Mesenchymal stem cell (in vitro differentiated cells and primary cell): ENCODE data around the gene ARFRP1.

Experiments
- DNase-seq: peaks from one replicate; pipeline ENCODE4 v3.0.0-alpha.2; 2013
- H2AFZ ChIP-seq: one replicate; pipeline ENCODE4 v1.6.1; 2013; ENCODE audit warnings: low read depth, mild to moderate bottlenecking, control low read depth, inconsistent platforms, low read length, moderate library complexity
- H2AK5ac ChIP-seq: 2 replicates; pipeline ENCODE4 v1.6.1; 2013; ENCODE audit warnings: low read length, moderate library complexity, mild to moderate bottlenecking, inconsistent platforms; ENCODE audit not compliant: severe bottlenecking
- H2BK120ac ChIP-seq: one replicate; pipeline ENCODE4 v1.6.1; 2013; ENCODE audit warnings: low read depth, mild to moderate bottlenecking, inconsistent platforms, low read length, moderate library complexity
- H2BK12ac ChIP-seq, 2 experiments: one replicate each; pipeline ENCODE4 v1.6.1; 2013; ENCODE audit warnings: inconsistent platforms in 2 of 2, low read length in 2 of 2, mild to moderate bottlenecking in 2 of 2, moderate library complexity in 2 of 2, control low read depth in 1 of 2
- H2BK15ac ChIP-seq: one replicate; pipeline ENCODE4 v1.6.1; 2013; ENCODE audit warnings: mild to moderate bottlenecking, low read depth, inconsistent platforms; ENCODE audit not compliant: poor library complexity, severe bottlenecking
- H2BK5ac ChIP-seq: 2 replicates; pipeline ENCODE4 v1.6.1; 2013; ENCODE audit warnings: low read depth, mild to moderate bottlenecking, low read length, control low read depth, inconsistent platforms; ENCODE audit not compliant: poor library complexity, severe bottlenecking
- H3K14ac ChIP-seq, 2 experiments: one replicate each; pipeline ENCODE4 v1.6.1; 2013; ENCODE audit warnings: inconsistent platforms in 2 of 2, low read length in 2 of 2, control low read depth in 1 of 2, mild to moderate bottlenecking in 1 of 2, moderate library complexity in 1 of 2
- H3K18ac ChIP-seq, 2 experiments: one replicate each; pipeline ENCODE4 v1.6.1; 2013; ENCODE audit warnings: inconsistent platforms in 2 of 2, low read length in 2 of 2, control low read depth in 1 of 2, low read depth in 1 of 2, mild to moderate bottlenecking in 1 of 2
- H3K23ac ChIP-seq, 2 experiments: one replicate each; pipeline ENCODE4 v1.6.1; 2013; ENCODE audit warnings: inconsistent platforms in 2 of 2, low read length in 2 of 2, mild to moderate bottlenecking in 2 of 2, moderate library complexity in 2 of 2, control low read depth in 1 of 2
- H3K27ac ChIP-seq: 2 replicates; pipeline ENCODE4 v1.5.1; 2013; ENCODE audit warnings: mild to moderate bottlenecking, moderate library complexity, low read length, control low read depth, inconsistent platforms; ENCODE audit not compliant: poor library complexity, severe bottlenecking
- H3K27me3 ChIP-seq, 2 experiments: 2 replicates each; pipeline versions ENCODE4 v1.6.1 to v1.7.0; 2013; ENCODE audit warnings: low read length in 2 of 2, mild to moderate bottlenecking in 2 of 2, moderate library complexity in 2 of 2, control low read depth in 1 of 2, inconsistent platforms in 1 of 2; ENCODE audit not compliant: control insufficient read depth in 1 of 2, insufficient read depth in 1 of 2
- H3K36me3 ChIP-seq, 2 experiments: 2 replicates each; pipeline versions ENCODE4 v1.6.1 to v1.7.0; 2013; ENCODE audit warnings: low read length in 2 of 2, control low read depth in 1 of 2, inconsistent platforms in 1 of 2, low read depth in 1 of 2, mild to moderate bottlenecking in 1 of 2; ENCODE audit not compliant: insufficient read depth in 2 of 2, control insufficient read depth in 1 of 2
- H3K4ac ChIP-seq, 2 experiments: one replicate each; pipeline ENCODE4 v1.6.1; 2013; ENCODE audit warnings: inconsistent platforms in 2 of 2, low read length in 2 of 2, mild to moderate bottlenecking in 2 of 2, moderate library complexity in 2 of 2, control low read depth in 1 of 2, low read depth in 1 of 2
- H3K4me1 ChIP-seq: 2 replicates; pipeline ENCODE4 v1.6.1; 2013; ENCODE audit warnings: low read depth, low read length, control low read depth; ENCODE audit not compliant: control insufficient read depth, insufficient read depth
- H3K4me2 ChIP-seq: 2 replicates; pipeline ENCODE4 v1.6.1; 2013; ENCODE audit warnings: low read length, mild to moderate bottlenecking, inconsistent platforms; ENCODE audit not compliant: poor library complexity, severe bottlenecking
- H3K4me3 ChIP-seq, 2 experiments: 2 replicates each; pipeline versions ENCODE4 v1.5.1 to v1.7.0; 2013; ENCODE audit warnings: low read length in 2 of 2, mild to moderate bottlenecking in 2 of 2, control low read depth in 1 of 2, low read depth in 1 of 2; ENCODE audit not compliant: insufficient read depth in 1 of 2
- H3K79me1 ChIP-seq: replicated peaks from 2 replicates; pipeline ENCODE4 v1.6.1; 2013; ENCODE audit warnings: mild to moderate bottlenecking, control low read depth, low read length, inconsistent platforms; ENCODE audit not compliant: poor library complexity, severe bottlenecking
- H3K9ac ChIP-seq: 2 replicates; pipeline ENCODE4 v1.7.0; 2013; ENCODE audit warnings: mild to moderate bottlenecking, low read length, moderate library complexity
- H3K9me3 ChIP-seq: 2 replicates; pipeline ENCODE4 v1.7.0; 2013; ENCODE audit warnings: mild to moderate bottlenecking, low read length; ENCODE audit not compliant: control insufficient read depth
- H4K8ac ChIP-seq: one replicate; pipeline ENCODE4 v1.6.1; 2013; ENCODE audit warnings: inconsistent platforms, mild to moderate bottlenecking, low read length, moderate library complexity
- H4K91ac ChIP-seq: one replicate; pipeline ENCODE4 v1.6.1; 2013; ENCODE audit warnings: mild to moderate bottlenecking, low read length, inconsistent platforms
- WGBS: methylation state at CpG from one replicate; pipeline ENCODE4 v1.1.7; 2013; ENCODE audit warnings: mixed read lengths; 5-methylcytosine and 5-hydroxymethylcytosine counted together

The ARFRP1 gene

DNA sequence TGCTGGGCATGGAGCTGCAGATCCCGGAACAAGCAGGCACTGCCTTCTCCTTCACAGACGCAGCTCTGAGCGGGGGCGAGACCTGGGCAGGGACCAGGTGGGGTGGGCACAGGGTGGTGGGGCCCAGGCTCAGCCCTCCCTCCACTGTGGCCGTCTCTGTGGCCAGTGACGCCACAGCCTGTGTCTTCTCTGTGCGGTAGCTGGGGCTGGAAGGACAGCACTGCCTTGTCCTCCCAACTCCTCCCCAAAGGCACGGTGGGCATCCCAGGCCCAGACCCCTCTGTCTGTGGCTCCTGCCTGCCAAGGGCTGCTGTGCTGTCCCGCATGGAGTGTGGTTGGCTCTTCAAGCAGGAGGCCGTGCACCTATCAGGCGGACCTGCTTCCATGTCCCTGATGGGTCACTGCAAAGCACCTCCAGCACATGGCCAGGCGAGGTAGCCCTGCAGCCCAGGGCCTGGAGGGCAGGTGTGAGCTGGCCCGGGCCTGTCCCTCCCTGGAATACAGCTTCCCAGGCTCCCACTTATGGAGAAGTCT is 26.1 kb downstream of the ARFRP1 start:
- H4K91ac ChIP-seq, result peak overlapping the region; percentile 91
- peak overlapping the region; percentile 98 for H3K27ac ChIP-seq
- peak overlapping the region in 1 of 2 experiments; percentile 37 for H3K4me3 ChIP-seq
- H3K79me1 ChIP-seq, result peaks cover 4% of the 10 kb centered on the region
- DNase-seq, result no peak
- peak overlapping the region in 1 of 2 experiments; percentile 54 for H3K23ac ChIP-seq
- peak overlapping the region; percentile 50 for H2BK120ac ChIP-seq
- peaks cover 40% of the 10 kb centered on the region for H3K4me1 ChIP-seq
- no peak overlapping the region for H2AFZ ChIP-seq
- H3K9ac ChIP-seq, result peak overlapping the region; percentile 56
- H4K8ac ChIP-seq, result peak overlapping the region; percentile 55
- H3K18ac ChIP-seq, result peak overlapping the region; percentile 83 to 89
- H3K36me3 ChIP-seq, result peaks cover 34 to 52% of the 10 kb centered on the region in 2 experiments
- WGBS, result 97% methylated on average over 13 of the region's 13 CpGs
- H2BK5ac ChIP-seq, result peak overlapping the region; percentile 2
- no peaks in the 10 kb centered on the region for H3K27me3 ChIP-seq
- H3K4me2 ChIP-seq, result no peak overlapping the region
- peak overlapping the region; percentile 69 to 86 for H3K4ac ChIP-seq
- H2BK15ac ChIP-seq, result no peak overlapping the region
- H3K9me3 ChIP-seq, result no peaks in the 10 kb centered on the region
- peak overlapping the region in 1 of 2 experiments; percentile 76 for H3K14ac ChIP-seq
- H2AK5ac ChIP-seq, result peak overlapping the region; percentile 70
- H2BK12ac ChIP-seq, result peak overlapping the region; percentile 94 to 97

DNA sequence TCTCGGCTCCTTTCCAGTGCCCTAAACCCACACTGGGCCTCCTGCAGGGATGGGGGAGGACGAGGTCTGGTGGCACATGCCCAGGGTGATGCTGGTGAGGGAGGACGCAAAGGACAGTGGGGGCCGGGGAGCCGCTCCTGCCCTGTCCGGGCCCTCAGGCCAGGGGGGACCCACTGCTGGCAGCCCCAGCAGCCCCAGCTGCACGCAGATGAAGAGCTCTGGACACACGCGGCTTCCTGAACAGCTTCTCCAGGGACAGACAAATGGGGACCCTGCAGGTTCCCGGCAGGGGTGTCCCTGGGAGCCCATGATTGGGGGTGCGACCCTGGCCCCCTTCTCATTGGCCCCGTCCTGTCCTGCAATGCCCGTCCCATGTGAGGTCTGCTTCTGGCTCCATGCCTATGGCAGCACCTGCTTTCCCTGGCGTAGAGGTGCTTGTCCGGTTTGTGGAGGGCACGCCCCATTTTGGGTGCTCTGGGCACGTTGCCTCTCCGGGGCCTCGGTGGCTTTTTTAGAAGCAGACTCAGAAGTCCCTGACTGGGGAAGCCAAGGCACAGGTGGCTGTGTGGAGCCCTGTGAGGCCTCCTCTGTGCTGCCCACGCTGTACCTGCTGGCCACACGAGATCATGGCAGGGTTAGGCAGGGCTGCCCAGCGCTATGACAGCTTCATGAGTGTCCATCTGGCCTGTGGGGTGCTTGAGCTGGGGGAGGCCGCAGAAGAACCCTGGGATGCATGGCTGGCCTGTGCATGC is 26.7 kb downstream of the ARFRP1 start:
- Histone ChIP-seq H3K14ac (peak overlapping the region in 1 of 2 experiments; percentile 76), H3K4me2 (no peak overlapping the region), H3K27me3 (no peaks in the 10 kb centered on the region), H4K91ac (peak overlapping the region; percentile 91), H2BK15ac (no peak overlapping the region), H3K4ac (peak overlapping the region; percentile 69 to 86), H3K4me3 (no peak overlapping the region), H3K18ac (peak overlapping the region; percentile 83 to 89), H3K23ac (no peak overlapping the region), H2BK5ac (no peak overlapping the region), H3K9ac (no peak overlapping the region), H2AK5ac (peak overlapping the region; percentile 70), H2AFZ (no peak overlapping the region), H4K8ac (peak overlapping the region; percentile 33), H3K9me3 (no peaks in the 10 kb centered on the region), H3K4me1 (peaks cover 34% of the 10 kb centered on the region), H2BK12ac (peak overlapping the region; percentile 94 to 97), H2BK120ac (peak overlapping the region; percentile 50), H3K36me3 (peaks cover 38 to 56% of the 10 kb centered on the region in 2 experiments), H3K79me1 (peaks cover 4% of the 10 kb centered on the region), H3K27ac (no peak overlapping the region)
- 98% methylated on average over 23 of the region's 23 CpGs for WGBS
- DNase-seq, result no peak

DNA sequence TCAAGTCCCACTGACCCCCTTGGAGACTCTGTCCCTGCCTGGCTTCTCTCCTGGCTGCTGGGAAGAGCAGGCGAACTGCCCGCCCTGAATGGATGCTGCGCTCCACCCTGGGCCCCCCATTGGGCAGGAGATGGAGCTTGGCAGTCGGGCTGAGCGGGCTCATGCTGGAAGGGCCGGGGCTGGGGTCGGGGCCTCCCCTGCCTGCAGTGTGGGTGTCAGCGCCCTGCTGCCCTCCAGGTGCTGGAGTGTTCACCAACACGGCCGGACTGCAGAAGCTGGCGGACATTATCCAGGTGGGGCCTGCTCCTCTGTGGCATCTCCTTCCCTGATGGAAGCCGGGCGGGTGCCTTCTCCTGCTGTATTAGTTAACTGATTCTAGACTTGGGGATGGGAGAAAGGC is 27.3 kb downstream of the ARFRP1 start:
- no peak for DNase-seq
- Histone ChIP-seq H4K91ac (no peak overlapping the region), H2AK5ac (no peak overlapping the region), H3K9me3 (no peaks in the 10 kb centered on the region), H3K27ac (no peak overlapping the region), H3K36me3 (peaks cover 44 to 56% of the 10 kb centered on the region in 2 experiments), H3K18ac (no peak overlapping the region), H3K14ac (no peak overlapping the region), H4K8ac (no peak overlapping the region), H2BK120ac (no peak overlapping the region), H3K4me1 (peaks cover 27% of the 10 kb centered on the region), H3K4me3 (no peak overlapping the region), H3K79me1 (peaks cover 3% of the 10 kb centered on the region), H2BK5ac (no peak overlapping the region), H2BK12ac (peak overlapping the region in 1 of 2 experiments; percentile 30), H2AFZ (no peak overlapping the region), H3K27me3 (no peaks in the 10 kb centered on the region), H2BK15ac (peak overlapping the region; percentile 37), H3K4ac (no peak overlapping the region), H3K4me2 (no peak overlapping the region), H3K23ac (no peak overlapping the region), H3K9ac (no peak overlapping the region)
- 96% methylated on average over 12 of the region's 13 CpGs for WGBS

DNA sequence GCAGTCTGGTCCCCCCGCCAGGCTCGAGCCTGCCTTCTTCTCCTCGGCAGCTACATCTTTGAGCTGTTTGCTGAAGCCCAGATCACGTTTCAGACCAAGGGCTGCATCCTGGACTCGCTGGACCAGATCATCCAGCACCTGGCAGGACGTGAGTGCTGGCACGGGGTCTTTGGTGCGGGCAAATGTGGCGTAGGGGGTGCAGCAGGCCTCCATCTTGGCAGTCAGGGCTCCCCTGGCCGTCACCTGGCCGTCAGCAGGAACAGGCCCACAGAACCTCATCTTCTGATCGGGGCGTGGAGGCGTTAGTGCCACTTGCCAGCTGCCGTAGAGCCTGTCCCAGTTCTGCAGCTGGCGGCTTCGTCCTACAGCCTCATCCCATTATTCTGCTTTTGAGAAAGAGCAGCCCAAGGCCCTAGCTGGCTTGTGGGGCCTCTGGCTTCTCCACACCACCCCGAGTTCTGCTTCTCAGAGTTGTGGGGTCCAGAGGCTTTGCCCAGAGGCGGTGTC is 27.9 kb downstream of the ARFRP1 start:
- Histone ChIP-seq H4K91ac (peak overlapping the region; percentile 34), H2AFZ (no peak overlapping the region), H3K36me3 (peaks cover 48 to 59% of the 10 kb centered on the region in 2 experiments), H3K18ac (no peak overlapping the region), H3K79me1 (peaks cover 1% of the 10 kb centered on the region), H3K27me3 (no peaks in the 10 kb centered on the region), H3K9me3 (no peaks in the 10 kb centered on the region), H3K23ac (no peak overlapping the region), H4K8ac (no peak overlapping the region), H3K27ac (no peak overlapping the region), H2BK120ac (no peak overlapping the region), H3K4me1 (peaks cover 25% of the 10 kb centered on the region), H3K9ac (no peak overlapping the region), H2AK5ac (peak overlapping the region; percentile 27), H3K4me3 (no peak overlapping the region), H2BK12ac (peak overlapping the region in 1 of 2 experiments; percentile 11), H2BK5ac (no peak overlapping the region), H3K14ac (no peak overlapping the region), H3K4ac (no peak overlapping the region), H2BK15ac (peak overlapping the region; percentile 46), H3K4me2 (no peak overlapping the region)
- DNase-seq, result no peak
- 96% methylated on average over 19 of the region's 19 CpGs for WGBS
